Sigmoid colon (tissue), 7 donors: ENCODE data around the gene ABCB6. TPM values are rescaled to one million over a fixed set of nuclear protein-coding genes. Genes with fewer than 3 reads are reported as not detected.
"Not testable (repeated sequence)": the region's sequence is repeated elsewhere in the genome, so short reads cannot be mapped to it uniquely, and the experiment has no call there.

Source experiments
- DNase-seq: peaks from one replicate; pipeline ENCODE4 v3.0.0-alpha.2; 2019
- H3K27ac ChIP-seq, 4 donors: fragments of 200-600 bp; sonication (generic); one replicate each; pipeline ENCODE4 v1.5.1; 2016 to 2019; ENCODE audit warnings: mild to moderate bottlenecking in 1 of 4
- H3K27me3 ChIP-seq, 3 donors: fragments of 200-600 bp; sonication (generic); one replicate each; pipeline ENCODE4 v1.5.1; 2019; ENCODE audit warnings: mild to moderate bottlenecking in 1 of 3
- H3K36me3 ChIP-seq, 4 donors: fragments of 200-600 bp; sonication (generic); one replicate each; pipeline ENCODE4 v1.5.1; 2016 to 2019
- H3K4me1 ChIP-seq, 4 donors: fragments of 200-600 bp; sonication (generic); one replicate each; pipeline ENCODE4 v1.5.1; 2017 to 2019
- H3K4me3 ChIP-seq, 4 donors: fragments of 200-600 bp; sonication (generic); one replicate each; pipeline ENCODE4 v1.5.1; 2017 to 2019; ENCODE audit warnings: mild to moderate bottlenecking in 2 of 4, moderate library complexity in 1 of 4
- H3K9me3 ChIP-seq, 4 donors: fragments of 200-600 bp in 3 of 4; sonication (generic) in 3 of 4; one replicate each; pipeline versions ENCODE4 v1.5.1 to v1.6.1; 2013 to 2019
- EP300 ChIP-seq, 4 donors: sonication (generic); formaldehyde crosslinking; IDR thresholded peaks; one replicate each; pipeline ENCODE4 v1.6.1; 2017; ENCODE audit warnings: antibody characterized with exemption in 4 of 4
- POLR2A ChIP-seq, 2 donors: fragments of 450-650 bp; IDR thresholded peaks; one replicate each; pipeline ENCODE4 v1.6.1; 2016; ENCODE audit warnings: antibody characterized with exemption in 2 of 2, mild to moderate bottlenecking in 2 of 2, moderate library complexity in 2 of 2
- POLR2AphosphoS5 ChIP-seq, 4 donors: sonication (generic); formaldehyde crosslinking; IDR thresholded peaks; one replicate each; pipeline ENCODE4 v1.6.1; 2017; ENCODE audit warnings: antibody characterized with exemption in 4 of 4
- WGBS, 2 donors: extraction: QIAGEN DNeasy Blood & Tissue Kit; methylation state at CpG; one replicate each; pipeline ENCODE4 v1.1.7; 2013; 5-methylcytosine and 5-hydroxymethylcytosine counted together
- intact Hi-C: fragments of 100-400 bp; cut with DNase I; formaldehyde crosslinking; loops from one replicate; pipeline ENCODE4 v1.15.1; 2023
- polyA plus RNA-seq, 3 donors: library from polyadenylated mRNA; stranded (reverse); fragments of 200-250 nt; gene quantifications; one replicate each; pipeline ENCODE4 v1.2.3, GENCODE V29; 2013
- total RNA-seq, 4 donors: library from RNA; depleted of rRNA; stranded (reverse); fragments of >200 nt; gene quantifications; one replicate each; pipeline ENCODE4 v1.1.0, GENCODE V29; 2016
- TF ChIP-seq, protein P1 (sequence below), 4 experiments: fragments of 450-650 bp in 3 of 4; fragments of 200-600 bp in 1 of 4; IDR thresholded peaks; one replicate each; pipeline ENCODE4 v1.5.1; 2016 to 2019; ENCODE audit warnings: antibody characterized with exemption in 4 of 4, mild to moderate bottlenecking in 3 of 4, moderate library complexity in 2 of 4
- donor health status: healthy with polysubstance abuse.
- donor health status: Bipolar disorder and iron deficiency.
- donor health status: healthy.

The ABCB6 gene
- total and polyA plus RNA-seq, 7 donors: 4.8 to 39.3 (median 16.1) TPM; not detected in 1

DNA sequence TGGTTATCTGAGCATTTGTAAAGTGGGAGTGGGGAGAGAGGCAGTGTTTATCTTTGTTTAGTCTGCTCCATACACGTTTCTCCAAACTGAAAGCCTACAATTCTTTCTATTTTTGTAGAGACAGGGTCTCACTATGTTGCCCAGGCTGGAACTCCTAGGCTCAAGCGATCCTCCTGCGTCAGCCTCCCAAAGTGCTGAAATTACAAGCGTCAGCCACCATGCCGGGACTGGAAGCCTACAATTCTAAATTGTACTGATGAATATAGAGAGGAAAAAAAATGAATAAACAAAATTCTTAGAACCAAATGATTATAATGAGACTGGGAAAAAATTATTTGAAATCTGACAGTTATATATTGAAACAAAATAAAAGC, 13.6 kb downstream of the ABCB6 start:
- WGBS, 2 donors: 87 to 91% methylated on average over 5 of the region's 5 CpGs

DNA sequence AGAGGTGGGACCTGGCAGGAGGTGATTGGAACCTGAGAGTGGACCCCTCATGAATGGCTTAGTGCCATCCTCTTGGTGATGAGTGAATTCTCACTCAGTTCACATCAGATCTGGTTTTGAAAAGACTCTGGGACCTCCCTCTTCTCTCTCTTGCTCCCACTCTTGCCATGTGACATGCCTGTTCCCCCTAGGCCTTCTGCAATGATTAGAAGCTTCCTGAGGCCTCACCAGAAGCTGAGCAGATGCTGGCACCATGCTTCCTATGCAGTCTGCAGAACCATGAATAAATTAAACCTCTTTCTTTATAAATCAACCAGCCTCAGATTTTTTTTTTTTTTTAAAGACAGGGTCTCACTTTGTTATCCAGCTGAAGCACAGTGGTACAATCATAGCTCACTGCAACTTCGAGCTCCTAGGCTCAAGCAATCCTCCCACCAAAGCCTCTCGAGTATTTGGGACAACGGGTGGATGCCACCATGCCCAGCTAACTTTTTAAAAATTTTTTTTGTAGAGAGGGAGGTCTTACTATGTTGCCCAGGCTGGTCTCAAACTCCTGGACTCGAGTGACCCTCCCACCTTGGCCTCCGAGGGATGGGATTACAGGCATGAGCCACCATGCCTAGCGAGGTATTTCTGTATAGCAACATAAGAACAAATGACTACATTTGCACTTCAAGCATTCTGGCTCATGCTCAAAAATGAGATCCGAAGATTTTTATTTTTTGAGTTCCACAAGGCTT, 14.2 kb downstream of the ABCB6 start:
- H3K27ac ChIP-seq: no peak overlapping the region
- no peak overlapping the region for H3K4me3 ChIP-seq
- peaks cover 0 to 22% (median 19%) of the 10 kb centered on the region in 4 donors for H3K4me1 ChIP-seq
- WGBS, 2 donors: 94 to 95% methylated on average over 7 of the region's 7 CpGs
- intact Hi-C loops: no loop called here
- H3K27me3 ChIP-seq: peaks cover 0 to 4% (median 0%) of the 10 kb centered on the region in 3 donors
- peak; percentile 36 for DNase-seq
- no peaks in the 10 kb centered on the region for H3K9me3 ChIP-seq
- H3K36me3 ChIP-seq: peaks cover 0 to 19% (median 6%) of the 10 kb centered on the region in 4 donors
- TF ChIP-seq POLR2AphosphoS5 (IDR thresholded peaks at IDR 0.05): no peak
- TF ChIP-seq EP300 (IDR thresholded peaks at IDR 0.05): no peak
- no peak for TF ChIP-seq POLR2A (IDR thresholded peaks at IDR 0.05)
- TF ChIP-seq, protein P1, sequence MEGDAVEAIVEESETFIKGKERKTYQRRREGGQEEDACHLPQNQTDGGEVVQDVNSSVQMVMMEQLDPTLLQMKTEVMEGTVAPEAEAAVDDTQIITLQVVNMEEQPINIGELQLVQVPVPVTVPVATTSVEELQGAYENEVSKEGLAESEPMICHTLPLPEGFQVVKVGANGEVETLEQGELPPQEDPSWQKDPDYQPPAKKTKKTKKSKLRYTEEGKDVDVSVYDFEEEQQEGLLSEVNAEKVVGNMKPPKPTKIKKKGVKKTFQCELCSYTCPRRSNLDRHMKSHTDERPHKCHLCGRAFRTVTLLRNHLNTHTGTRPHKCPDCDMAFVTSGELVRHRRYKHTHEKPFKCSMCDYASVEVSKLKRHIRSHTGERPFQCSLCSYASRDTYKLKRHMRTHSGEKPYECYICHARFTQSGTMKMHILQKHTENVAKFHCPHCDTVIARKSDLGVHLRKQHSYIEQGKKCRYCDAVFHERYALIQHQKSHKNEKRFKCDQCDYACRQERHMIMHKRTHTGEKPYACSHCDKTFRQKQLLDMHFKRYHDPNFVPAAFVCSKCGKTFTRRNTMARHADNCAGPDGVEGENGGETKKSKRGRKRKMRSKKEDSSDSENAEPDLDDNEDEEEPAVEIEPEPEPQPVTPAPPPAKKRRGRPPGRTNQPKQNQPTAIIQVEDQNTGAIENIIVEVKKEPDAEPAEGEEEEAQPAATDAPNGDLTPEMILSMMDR (IDR thresholded peaks at IDR 0.05): no peak

More for the DNA sequence above, 13.6 kb downstream of the ABCB6 start:
- intact Hi-C loops: no loop called here
- Histone ChIP-seq H3K36me3 (peaks cover 0 to 24% (median 9%) of the 10 kb centered on the region in 4 donors), H3K27me3 (no peaks in the 10 kb centered on the region), H3K9me3 (no peaks in the 10 kb centered on the region), H3K4me1 (peaks cover 0 to 22% (median 19%) of the 10 kb centered on the region in 4 donors), H3K27ac (no peak overlapping the region), H3K4me3 (no peak overlapping the region)
- DNase-seq: peak; percentile 33
- no peak for TF ChIP-seq POLR2A (IDR thresholded peaks at IDR 0.05)
- TF ChIP-seq, protein P1 (IDR thresholded peaks at IDR 0.05): no peak

DNA sequence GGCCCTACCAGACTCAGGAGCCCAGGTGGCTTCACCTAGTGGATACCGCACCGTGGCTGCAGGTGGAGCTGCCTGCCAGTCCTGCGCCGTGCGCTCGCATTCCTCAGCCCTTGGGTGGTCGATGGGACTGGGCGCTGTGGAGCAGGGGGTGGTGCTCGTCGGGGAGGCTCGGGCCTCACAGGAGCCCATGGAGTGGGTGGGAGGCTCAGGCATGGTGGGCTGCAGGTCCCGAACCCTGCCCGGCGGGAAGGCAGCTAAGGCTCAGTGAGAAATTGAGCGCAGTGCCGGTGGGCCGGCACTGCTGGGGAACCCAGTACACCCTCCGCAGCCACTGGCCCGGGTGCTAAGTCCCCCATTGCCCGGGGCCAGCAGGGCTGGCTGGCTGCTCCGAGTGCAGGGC, 17.4 kb downstream of the ABCB6 start:
- peak; percentile 36 for DNase-seq
- H3K4me1 ChIP-seq, H3K27ac ChIP-seq, H3K9me3 ChIP-seq, H3K36me3 ChIP-seq, H3K4me3 ChIP-seq, intact Hi-C loops: not testable (repeated sequence)
- peaks cover 0 to 13% (median 0%) of the 10 kb centered on the region in 3 donors for H3K27me3 ChIP-seq
- WGBS, 2 donors: 92 to 93% methylated on average over 21 of the region's 21 CpGs

DNA sequence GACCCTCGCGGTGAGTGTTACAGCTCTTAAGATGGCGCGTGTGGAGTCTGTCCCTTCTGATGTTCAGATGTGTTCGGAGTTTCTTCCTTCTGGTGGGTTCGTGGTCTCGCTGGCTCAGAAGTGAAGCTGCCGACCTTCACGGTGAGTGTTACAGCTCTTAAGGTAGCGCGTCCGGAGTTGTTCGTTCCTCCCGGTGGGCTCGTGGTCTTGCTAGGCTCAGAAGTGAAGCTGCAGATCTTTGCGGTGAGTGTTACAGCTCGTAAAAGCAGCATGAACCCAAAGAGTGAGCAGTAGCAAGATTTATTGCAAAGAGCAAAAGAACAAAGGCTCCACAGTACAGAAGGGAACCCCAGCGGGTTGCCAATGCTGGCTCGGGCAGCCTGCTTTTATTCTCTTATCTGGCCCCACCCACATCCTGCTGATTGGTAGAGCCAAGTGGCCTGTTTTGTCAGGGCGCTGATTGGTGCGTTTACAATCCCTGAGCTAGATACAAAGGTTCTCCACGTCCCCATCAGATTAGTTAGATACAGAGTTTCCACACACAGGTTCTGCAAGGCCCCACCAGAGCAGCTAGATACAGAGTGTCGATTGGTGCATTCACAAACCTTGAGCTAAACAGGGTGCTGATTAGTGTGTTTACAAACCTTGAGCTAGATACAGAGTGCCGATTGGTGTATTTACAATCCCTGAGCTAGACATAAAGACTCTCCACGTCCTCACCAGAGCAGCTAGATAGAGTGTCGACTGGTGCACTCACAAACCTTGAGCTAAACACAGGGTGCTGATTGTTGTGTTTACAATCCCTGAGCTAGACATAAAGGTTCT, 18.0 kb downstream of the ABCB6 start:
- H3K27me3 ChIP-seq: peaks cover 0 to 13% (median 0%) of the 10 kb centered on the region in 3 donors
- WGBS, 2 donors: 72 to 76% methylated on average over 25 of the region's 26 CpGs
- H3K4me3 ChIP-seq: not testable (repeated sequence)

DNA sequence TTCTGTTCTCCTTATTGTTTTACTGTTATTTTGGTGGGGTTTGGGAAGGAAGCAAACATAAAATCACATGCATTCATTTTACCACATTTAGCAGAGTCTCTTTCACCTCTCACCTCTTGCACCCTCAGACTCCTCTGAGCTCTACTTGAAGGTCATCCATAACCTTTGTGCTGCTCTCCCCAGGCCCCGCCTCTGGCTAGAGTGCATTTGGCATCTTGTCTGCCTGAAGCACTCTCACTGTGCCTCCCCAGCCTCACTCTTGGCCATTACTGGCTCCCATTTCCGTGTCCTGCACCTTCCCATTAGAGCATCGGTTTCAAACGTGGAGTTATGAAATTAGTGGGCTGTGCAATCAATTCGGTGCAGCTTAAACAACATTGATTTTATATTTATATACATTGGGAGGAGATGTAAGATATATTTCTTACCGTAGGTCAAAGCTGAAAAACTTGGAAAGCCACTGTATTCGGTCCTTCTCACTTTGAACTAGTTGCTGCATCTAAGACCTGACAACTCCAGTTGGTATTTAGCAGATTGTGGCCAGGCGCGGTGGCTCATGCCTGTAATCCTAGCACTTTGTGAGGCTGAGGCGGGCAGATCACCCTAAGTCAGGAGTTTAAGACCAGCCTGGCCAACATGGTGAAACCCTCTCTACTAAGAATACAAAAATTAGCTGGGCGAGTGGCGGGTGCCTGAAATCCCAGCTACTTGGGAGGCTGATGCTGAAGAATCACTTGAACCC, 19.1 kb downstream of the ABCB6 start:
- intact Hi-C loops: no loop called here

More for the DNA sequence above, 18.0 kb downstream of the ABCB6 start:
- intact Hi-C loops, H3K9me3 ChIP-seq, H3K27ac ChIP-seq, H3K36me3 ChIP-seq, H3K4me1 ChIP-seq: not testable (repeated sequence)
- peak; percentile 24 for DNase-seq

More for the DNA sequence above, 19.1 kb downstream of the ABCB6 start:
- DNase-seq: peak; percentile 26
- Histone ChIP-seq H3K9me3 (no peaks in the 10 kb centered on the region), H3K27me3 (peaks cover 0 to 13% (median 0%) of the 10 kb centered on the region in 3 donors), H3K4me3 (no peak overlapping the region), H3K36me3 (no peaks in the 10 kb centered on the region), H3K27ac (no peak overlapping the region), H3K4me1 (no peaks in the 10 kb centered on the region)
- 83 to 88% methylated on average over 12 of the region's 12 CpGs for WGBS, 2 donors
- TF ChIP-seq POLR2AphosphoS5 (IDR thresholded peaks at IDR 0.05) (no peak), POLR2A (IDR thresholded peaks at IDR 0.05) (no peak), EP300 (IDR thresholded peaks at IDR 0.05) (no peak)
- TF ChIP-seq, protein P1 (IDR thresholded peaks at IDR 0.05): no peak
